ENCODE data around the gene PLA2R1. TPM values are rescaled to one million over a fixed set of nuclear protein-coding genes. Genes with fewer than 3 reads are reported as not detected.

Gene PLA2R1
- total RNA-seq: 13.0 TPM

- peak; percentile 67 for DNase-seq
Observed at GRCh38 chr2:160062292-160063005, at the start of gene PLA2R1. TSS of gene PLA2R1 (minus strand) at chr2:160062615. CDS start at chr2:160062403, 212 bp downstream.

GRCh38 chr2:160110674-160111239 is 48.3 kb upstream of the PLA2R1 start:
- DNase-seq: no peak

DNA sequence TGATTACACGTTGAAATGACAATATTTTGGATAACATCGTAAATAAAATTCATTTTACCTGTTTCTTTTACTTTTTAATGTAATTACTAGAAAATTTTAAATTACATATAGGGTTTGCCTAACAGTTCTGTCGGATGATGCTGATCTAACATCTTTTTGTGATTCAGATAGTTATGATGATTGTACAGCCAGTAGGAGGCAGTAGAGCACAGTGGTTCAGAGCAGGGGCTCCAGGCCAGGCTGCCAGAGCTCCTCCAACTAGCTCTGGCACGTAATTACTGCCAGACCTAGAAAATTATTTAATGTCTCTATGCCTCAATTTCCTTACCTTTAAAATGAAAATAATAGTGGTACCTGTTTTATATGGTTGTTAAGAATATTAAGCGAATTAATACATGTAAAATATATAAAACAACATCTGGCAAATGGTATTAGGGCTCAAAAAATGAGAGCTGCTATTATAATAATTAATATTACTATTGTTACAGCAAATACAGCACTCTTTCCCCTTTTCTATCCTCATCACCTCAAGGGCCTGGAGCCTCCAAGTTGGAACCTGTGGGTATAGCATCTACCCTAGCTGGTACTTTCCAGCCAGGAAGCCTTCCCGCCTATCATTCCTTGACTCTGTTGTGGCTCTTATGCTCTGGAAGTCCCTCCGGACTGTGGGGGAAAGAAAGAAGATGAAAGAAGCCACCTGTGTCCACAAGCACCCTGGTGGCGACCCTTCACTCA is 47.7 kb upstream of the PLA2R1 start:
- DNase-seq: peak; percentile 88

- no peak for DNase-seq
Observed at GRCh38 chr2:160109243-160109642, 46.8 kb upstream of the PLA2R1 start.

DNA sequence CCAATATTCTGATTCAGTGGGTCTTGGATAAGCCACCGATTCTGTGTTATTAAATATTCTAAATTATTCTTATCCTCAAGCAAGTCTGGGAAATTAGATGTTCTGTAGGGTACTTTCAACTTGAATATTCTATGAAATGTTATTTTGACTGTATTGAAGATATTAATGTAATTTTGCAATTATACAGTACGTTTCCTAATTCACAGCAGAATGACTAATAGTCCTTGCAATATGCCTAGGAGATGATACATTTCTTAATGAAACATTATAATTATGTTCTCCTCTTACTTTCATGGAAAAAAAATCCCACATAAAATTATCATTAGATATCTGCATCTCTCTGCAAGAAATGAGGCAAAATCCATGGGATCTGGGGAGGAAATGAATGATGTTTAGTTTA is 46.2 kb upstream of the PLA2R1 start:
- DNase-seq: no peak

- DNase-seq: no peak
Observed at GRCh38 chr2:160105366-160105765, 43.0 kb upstream of the PLA2R1 start.

- no peak for DNase-seq
Observed at GRCh38 chr2:160104115-160104514, 41.7 kb upstream of the PLA2R1 start.

GRCh38 chr2:160097326-160097725 is 34.9 kb upstream of the PLA2R1 start:
- DNase-seq: no peak

- no peak for DNase-seq
Observed at GRCh38 chr2:160096409-160096808, 34.0 kb upstream of the PLA2R1 start.

DNA sequence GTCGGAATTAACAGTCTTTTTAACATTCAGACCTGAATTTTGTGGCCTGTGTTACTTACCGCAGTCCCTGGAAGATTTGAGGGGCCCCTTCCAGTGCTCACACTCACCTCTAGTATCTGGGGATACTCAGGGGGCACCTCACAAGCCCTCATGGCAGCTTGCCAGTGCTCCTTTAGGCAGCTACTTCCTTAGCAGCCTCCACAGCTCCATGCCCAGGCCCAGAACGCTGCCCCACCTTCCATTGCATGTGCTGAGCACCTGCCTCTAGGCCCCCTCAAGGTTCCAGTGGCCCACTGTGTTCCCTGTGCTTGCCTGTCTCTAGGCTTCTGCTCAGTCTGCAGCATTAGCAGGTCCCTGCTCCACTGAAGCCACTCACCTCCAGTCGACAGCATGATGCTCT is 30.0 kb upstream of the PLA2R1 start:
- DNase-seq: no peak

GRCh38 chr2:160091381-160091780 is 29.0 kb upstream of the PLA2R1 start:
- no peak for DNase-seq

- no peak for DNase-seq
Observed at GRCh38 chr2:160087854-160088745, 25.7 kb upstream of the PLA2R1 start.

GRCh38 chr2:160085662-160086061 is 23.2 kb upstream of the PLA2R1 start:
- DNase-seq: no peak

DNA sequence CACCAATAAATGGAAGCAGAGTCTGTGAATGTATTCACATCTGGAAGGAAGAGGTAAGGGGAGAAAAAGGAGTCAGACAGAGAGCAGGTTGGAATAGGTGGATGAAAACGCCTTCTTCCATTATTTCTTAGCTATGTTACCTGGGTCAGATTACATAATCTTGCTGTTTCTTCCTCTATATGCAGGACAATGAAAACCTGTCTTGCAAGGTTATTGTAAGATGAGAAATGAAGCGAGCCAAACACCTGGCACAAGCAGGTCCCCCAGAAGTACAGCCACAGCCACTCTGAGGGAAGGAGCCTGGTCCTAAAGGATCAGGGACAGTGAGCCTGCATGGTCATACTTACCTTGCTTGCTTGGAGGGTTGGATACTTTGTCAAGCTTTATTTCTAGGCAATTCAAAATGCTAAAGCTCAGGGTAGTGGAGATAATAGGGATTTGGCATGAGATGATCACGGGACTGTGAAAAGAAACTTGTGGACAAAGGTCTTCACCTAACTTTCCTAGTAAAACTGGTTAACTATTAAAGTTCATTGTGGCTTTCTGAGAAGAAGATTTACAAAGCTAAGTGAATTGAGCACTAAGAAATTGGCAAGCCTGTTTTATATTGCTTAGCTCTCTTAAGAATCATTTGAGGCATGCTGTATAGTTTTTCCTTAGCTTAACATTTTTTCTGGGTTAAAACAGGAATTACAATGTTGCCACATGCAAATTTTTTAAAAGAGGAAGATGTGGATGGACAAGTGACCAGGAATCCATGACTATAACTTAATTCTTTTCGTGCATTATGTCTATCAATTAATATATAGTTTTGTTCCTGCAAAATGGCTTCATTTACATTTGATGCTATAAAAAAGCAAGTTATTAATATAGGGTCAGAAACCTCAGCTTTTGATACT is 15.7 kb upstream of the PLA2R1 start:
- no peak for DNase-seq

DNA sequence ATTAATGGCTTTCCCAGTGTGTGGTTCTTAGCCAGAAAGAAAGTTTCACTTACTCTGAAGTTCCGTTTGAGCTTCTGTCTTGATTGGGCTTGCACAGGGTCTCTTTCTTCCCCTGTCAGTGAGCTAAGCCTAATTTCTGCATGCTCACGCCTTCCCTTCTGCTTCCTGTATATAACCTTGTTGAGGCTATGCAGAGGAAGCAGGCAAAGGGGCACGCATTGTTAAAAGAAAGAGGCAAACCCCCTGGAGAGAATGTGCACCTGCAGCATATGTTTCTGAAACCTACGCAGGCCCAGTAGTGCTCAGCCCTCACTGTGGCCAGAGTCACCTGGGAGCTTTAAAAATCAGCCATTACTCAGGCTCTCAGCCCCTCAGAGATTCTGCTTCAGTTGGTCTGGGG is 14.5 kb upstream of the PLA2R1 start:
- no peak for DNase-seq

DNA sequence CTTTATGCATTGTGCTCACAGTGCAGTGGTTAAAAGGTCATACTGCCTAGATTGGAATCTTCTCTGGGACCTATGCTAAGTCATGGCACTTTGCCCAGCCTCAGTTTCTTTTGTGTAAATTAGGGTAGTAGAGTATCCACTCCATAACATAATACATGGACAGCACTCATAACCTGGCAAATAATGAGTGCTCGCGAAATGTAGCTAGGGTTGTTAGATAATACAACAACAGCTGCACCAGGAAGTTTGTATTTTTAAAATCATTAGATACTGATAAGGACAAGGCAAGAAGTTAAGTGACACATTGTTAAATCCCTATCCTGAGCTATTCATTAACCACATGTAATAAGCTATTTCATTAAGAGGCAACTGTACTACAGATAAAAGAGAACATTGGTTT is 13.8 kb upstream of the PLA2R1 start:
- DNase-seq: no peak

DNA sequence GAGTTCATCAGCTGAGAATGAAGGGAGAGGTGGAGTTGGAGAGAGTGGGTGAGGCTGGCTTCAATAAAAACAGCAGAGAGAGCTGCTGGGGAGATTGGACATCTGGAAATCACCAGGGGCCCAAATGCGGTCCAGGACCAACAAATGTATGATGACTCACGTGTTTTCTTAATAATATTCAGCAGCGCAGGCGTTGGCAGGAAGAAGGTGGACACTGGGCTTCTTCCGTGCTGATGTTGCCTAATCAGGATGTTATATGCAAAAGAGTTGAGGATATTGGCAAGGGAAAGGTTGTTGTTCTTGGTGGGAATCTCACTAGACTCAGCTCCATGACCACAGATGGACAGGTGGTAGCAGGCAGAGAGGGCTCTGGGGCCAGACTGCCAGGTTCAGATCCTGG is 12.8 kb upstream of the PLA2R1 start:
- no peak for DNase-seq

DNA sequence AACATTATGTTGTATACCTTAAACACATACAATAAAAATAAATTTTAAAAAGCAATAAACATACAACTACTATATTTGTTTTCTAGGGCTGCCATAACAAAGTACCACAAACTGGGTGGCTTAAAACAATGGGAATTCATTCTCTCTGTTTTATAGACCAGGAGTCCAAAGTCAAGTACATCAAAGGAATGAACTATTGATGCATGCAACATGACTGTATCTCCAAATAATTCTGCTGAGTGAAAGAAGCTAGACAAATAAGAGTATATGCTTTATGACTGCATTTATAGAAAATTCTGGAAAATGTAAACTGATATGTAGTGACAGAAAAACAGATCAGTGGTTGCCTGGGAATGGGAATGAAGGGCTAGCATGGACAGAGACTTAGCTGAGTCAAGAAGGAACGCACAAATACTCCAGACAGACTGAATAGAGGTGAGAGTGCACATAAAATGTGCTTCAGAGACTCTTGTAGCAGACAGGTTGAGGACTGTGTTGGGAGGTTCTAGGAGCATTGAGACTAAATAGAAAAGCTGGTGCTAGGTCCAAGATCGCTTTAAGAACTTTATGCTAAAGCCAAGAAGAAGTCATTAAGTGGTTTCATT is 11.0 kb upstream of the PLA2R1 start:
- DNase-seq: no peak

GRCh38 chr2:160068906-160069305 is 6.5 kb upstream of the PLA2R1 start:
- no peak for DNase-seq

DNA sequence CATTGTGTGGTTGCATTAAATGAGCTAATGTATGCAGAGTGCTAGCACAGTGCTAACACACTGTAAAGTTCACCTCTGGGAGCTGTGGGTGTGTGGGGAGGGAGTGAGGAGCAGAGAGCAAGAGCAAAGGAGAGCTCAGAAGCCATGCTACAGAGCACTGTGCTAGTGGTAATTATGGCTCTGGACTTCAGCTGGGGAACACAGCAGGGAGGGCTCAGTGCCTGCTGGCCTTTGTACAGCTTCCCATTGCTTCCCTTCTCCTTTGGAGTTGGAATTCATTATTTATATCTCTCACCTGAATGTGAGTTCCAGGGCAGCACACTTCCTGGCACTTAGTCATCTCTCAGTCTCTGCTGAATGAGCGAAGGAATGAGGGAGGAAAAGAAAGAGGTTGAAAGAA is 2.5 kb upstream of the PLA2R1 start:
- no peak for DNase-seq

All from tongue (tissue), 2 donors.